CD4-positive, alpha-beta memory T cell (primary cell): Measurements from ENCODE around the gene PLN. TPM values are rescaled to one million over a fixed set of nuclear protein-coding genes. Genes with fewer than 3 reads are reported as not detected.

Source experiments
- CTCF ChIA-PET: fragments of 350-600 bp; sonication (Branson Sonifier 250); formaldehyde crosslinking; loops from one replicate; lab custom pipeline; 2021; ENCODE audit warnings: inconsistent platforms; ENCODE audit not compliant: partially characterized antibody; lab: Charles Lee
- POLR2A ChIA-PET: fragments of 350-600 bp; sonication (Branson Sonifier 250); formaldehyde crosslinking; loops from one replicate; lab custom pipeline; 2021; ENCODE audit not compliant: partially characterized antibody; lab: Charles Lee
- DNase-seq, 5 donors: peaks; one replicate each; pipeline versions ENCODE4 v3.0.0 to v3.0.0-alpha.2; 2020 to 2022; ENCODE audit warnings: mixed read lengths in 1 of 5
- H3K27ac ChIP-seq: one replicate; pipeline ENCODE4 v1.7.0; 2013; ENCODE audit warnings: low read depth, low read length
- H3K27me3 ChIP-seq: 2 replicates; pipeline ENCODE4 v1.7.0; 2013; ENCODE audit warnings: mild to moderate bottlenecking, low read length, moderate library complexity; ENCODE audit not compliant: insufficient read depth
- H3K36me3 ChIP-seq: 2 replicates; pipeline ENCODE4 v1.7.0; 2013; ENCODE audit warnings: mild to moderate bottlenecking, low read length, moderate library complexity; ENCODE audit not compliant: insufficient read depth
- H3K4me1 ChIP-seq: 2 replicates; pipeline ENCODE4 v1.7.0; 2013; ENCODE audit warnings: mild to moderate bottlenecking, low read length, moderate library complexity; ENCODE audit not compliant: insufficient read depth
- H3K4me3 ChIP-seq, 2 donors: one replicate each; pipeline ENCODE4 v1.7.0; 2013; ENCODE audit warnings: low read length in 2 of 2, mild to moderate bottlenecking in 1 of 2
- H3K9me3 ChIP-seq, 2 donors: one replicate each; pipeline ENCODE4 v1.7.0; 2013; ENCODE audit warnings: low read length in 2 of 2, control low read depth in 1 of 2; ENCODE audit not compliant: control insufficient read depth in 1 of 2
- H3K27ac Mint-ChIP-seq, 7 donors: one replicate each; pipeline ENCODE4 v1.8.0; 2020 to 2021; ENCODE audit warnings: mixed read lengths in 7 of 7, mild to moderate bottlenecking in 6 of 7, inconsistent platforms in 3 of 7, moderate library complexity in 3 of 7
- H3K27me3 Mint-ChIP-seq, 2 donors: one replicate each; pipeline ENCODE4 v1.8.0; 2020 to 2021; ENCODE audit warnings: mixed read lengths in 2 of 2
- H3K36me3 Mint-ChIP-seq, 2 donors: one replicate each; pipeline ENCODE4 v1.8.0; 2020 to 2021; ENCODE audit warnings: mixed read lengths in 2 of 2, inconsistent platforms in 1 of 2, mild to moderate bottlenecking in 1 of 2
- H3K4me1 Mint-ChIP-seq, 4 donors: one replicate each; pipeline ENCODE4 v1.8.0; 2020 to 2021; ENCODE audit warnings: mixed read lengths in 4 of 4, mild to moderate bottlenecking in 1 of 4
- H3K4me3 Mint-ChIP-seq, 8 donors: one replicate each; pipeline ENCODE4 v1.8.0; 2020 to 2021; ENCODE audit warnings: mixed read lengths in 8 of 8, mild to moderate bottlenecking in 7 of 8, moderate library complexity in 6 of 8, inconsistent platforms in 3 of 8
- H3K9me3 Mint-ChIP-seq, 8 donors: one replicate each; pipeline ENCODE4 v1.8.0; 2020 to 2021; ENCODE audit warnings: mixed read lengths in 8 of 8, mild to moderate bottlenecking in 5 of 8, inconsistent platforms in 3 of 8, moderate library complexity in 1 of 8
- intact Hi-C: fragments of 100-400 bp; cut with micrococcal nuclease; formaldehyde crosslinking; loops from one replicate; pipeline ENCODE4 v1.15.1; 2023
- polyA plus RNA-seq, 2 donors: library from polyadenylated mRNA; unstranded; fragments of 300-500 nt; fragmentation: Illumina TruSeq; gene quantifications; one replicate each; pipeline ENCODE4 v1.2.3, GENCODE V29; 2021
- total RNA-seq, 2 experiments: library from RNA; stranded (reverse); gene quantifications; one replicate each; pipeline ENCODE4 v1.2.3, GENCODE V29; 2021

PLN gene
- not detected for total RNA-seq
- polyA plus RNA-seq: under 1 TPM in 1 of 2 donors, not detected in 1; 0.09 TPM

GRCh38 chr6:118548136-118548535 lies at the start of gene PLN:
Gene PLN, plus strand, starts transcription at chr6:118548296. Its CDS starts 10,626 bp downstream, at chr6:118558922.
- Histone ChIP-seq H3K9me3 (no peaks in the 10 kb centered on the region), H3K36me3 (no peaks in the 10 kb centered on the region), H3K4me1 (peaks cover 20% of the 10 kb centered on the region), H3K27me3 (no peaks in the 10 kb centered on the region), H3K27ac (no peak within 1 kb of the TSS), H3K4me3 (no peak within 1 kb of the TSS)
- Mint-ChIP-seq H3K4me1 (peaks cover 23 to 50% (median 38%) of the 10 kb centered on the region in 4 donors), H3K27me3 (no peaks in the 10 kb centered on the region), H3K27ac (no peak within 1 kb of the TSS), H3K36me3 (peaks cover 0 to 6% of the 10 kb centered on the region in 2 donors), H3K9me3 (no peaks in the 10 kb centered on the region), H3K4me3 (no peak within 1 kb of the TSS)
- no peak for DNase-seq
- ChIA-PET POLR2A (no interaction called here), CTCF (interaction anchor here (1.0 to 1.3 kb wide), 2 partner anchors 32 to 572 kb away, joined by 4 read pairs; no protein-coding TSS in a partner anchor)
- intact Hi-C loops: no loop called here

GRCh38 chr6:118500130-118501015 lies 47.7 kb upstream of the PLN start:
- Histone ChIP-seq H3K27ac (no peak overlapping the region), H3K4me1 (no peaks in the 10 kb centered on the region), H3K36me3 (peaks cover 9% of the 10 kb centered on the region), H3K27me3 (no peaks in the 10 kb centered on the region), H3K9me3 (no peaks in the 10 kb centered on the region), H3K4me3 (no peak overlapping the region)
- peaks cover 0 to 5% (median 2%) of the 10 kb centered on the region in 8 donors for H3K9me3 Mint-ChIP-seq
- DNase-seq: no peak
- H3K27ac Mint-ChIP-seq: peak overlapping the region in 5 of 7 donors; percentile 35 to 73 (median 62)
- ChIA-PET POLR2A (no interaction called here), CTCF (no interaction called here)
- peak overlapping the region in 1 of 8 donors; percentile 5 for H3K4me3 Mint-ChIP-seq
- intact Hi-C loops: no loop called here
- no peaks in the 10 kb centered on the region for H3K27me3 Mint-ChIP-seq
- peaks cover 4 to 27% (median 13%) of the 10 kb centered on the region in 4 donors for H3K4me1 Mint-ChIP-seq
- H3K36me3 Mint-ChIP-seq: peaks cover 59 to 66% of the 10 kb centered on the region in 2 donors

DNA sequence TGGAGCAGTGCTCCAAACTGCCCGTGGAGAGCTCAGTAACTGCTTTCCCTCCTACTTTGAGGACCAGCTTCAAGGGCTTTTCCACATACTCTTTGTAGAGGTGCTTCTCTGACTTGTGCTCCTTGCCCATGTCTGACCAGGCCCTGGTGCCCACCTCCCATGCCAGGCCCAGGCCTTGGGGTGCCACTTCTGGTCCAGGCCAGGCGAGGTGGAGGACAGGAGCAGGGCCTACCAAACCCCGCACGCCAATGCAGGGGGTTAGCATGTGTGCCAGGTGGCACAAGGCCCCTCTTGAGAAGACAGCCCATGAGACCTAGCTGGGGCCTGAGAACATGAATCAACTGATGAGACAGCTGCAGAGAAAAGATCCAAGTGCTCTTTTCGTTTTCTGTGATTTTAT lies 47.0 kb upstream of the PLN start:
- Histone ChIP-seq H3K36me3 (peaks cover 9% of the 10 kb centered on the region), H3K9me3 (no peaks in the 10 kb centered on the region), H3K27me3 (no peaks in the 10 kb centered on the region), H3K4me3 (no peak overlapping the region), H3K4me1 (no peaks in the 10 kb centered on the region), H3K27ac (no peak overlapping the region)
- H3K4me3 Mint-ChIP-seq: peak overlapping the region in 1 of 8 donors; percentile 5
- H3K36me3 Mint-ChIP-seq: peaks cover 54 to 64% of the 10 kb centered on the region in 2 donors
- H3K27ac Mint-ChIP-seq: peak overlapping the region in 2 of 7 donors; percentile 35 to 71
- intact Hi-C loops: no loop called here
- no peaks in the 10 kb centered on the region for H3K27me3 Mint-ChIP-seq
- POLR2A ChIA-PET: no interaction called here
- CTCF ChIA-PET: interaction anchor here (0.8 kb wide), 1 partner anchor 99 kb away, joined by 3 read pairs; no protein-coding TSS in a partner anchor
- peaks cover 5 to 27% (median 14%) of the 10 kb centered on the region in 4 donors for H3K4me1 Mint-ChIP-seq
- H3K9me3 Mint-ChIP-seq: peaks cover 0 to 5% (median 2%) of the 10 kb centered on the region in 8 donors
- DNase-seq: no peak

DNA sequence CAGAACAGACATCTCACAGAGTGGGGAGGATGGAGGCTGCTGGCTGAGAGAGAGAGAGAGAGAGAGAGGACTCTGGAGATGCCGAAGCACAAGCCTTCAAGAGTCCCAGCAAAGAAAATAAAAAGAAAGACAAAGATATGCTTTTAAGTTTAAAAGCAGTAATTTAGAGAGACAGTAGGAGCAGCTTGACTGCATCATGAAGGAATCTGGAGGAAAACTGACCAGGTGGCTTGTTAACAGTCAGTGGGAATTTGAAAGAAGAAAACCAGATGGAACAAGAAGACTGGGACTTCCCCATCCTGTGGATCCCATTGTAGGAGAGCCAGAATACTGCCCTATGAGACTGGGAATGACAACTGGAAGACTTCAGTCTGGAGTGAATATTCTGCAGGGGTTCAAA lies 46.3 kb upstream of the PLN start:
- POLR2A ChIA-PET: no interaction called here
- Histone ChIP-seq H3K27ac (no peak overlapping the region), H3K4me1 (no peaks in the 10 kb centered on the region), H3K27me3 (no peaks in the 10 kb centered on the region), H3K36me3 (peaks cover 9% of the 10 kb centered on the region), H3K4me3 (no peak overlapping the region), H3K9me3 (no peaks in the 10 kb centered on the region)
- intact Hi-C loops: no loop called here
- peaks cover 53 to 65% of the 10 kb centered on the region in 2 donors for H3K36me3 Mint-ChIP-seq
- H3K4me1 Mint-ChIP-seq: peaks cover 8 to 28% (median 17%) of the 10 kb centered on the region in 4 donors
- H3K4me3 Mint-ChIP-seq: no peak overlapping the region
- CTCF ChIA-PET: interaction anchor here (0.8 kb wide), 1 partner anchor 99 kb away, joined by 3 read pairs; no protein-coding TSS in a partner anchor
- H3K9me3 Mint-ChIP-seq: peaks cover 0 to 5% (median 2%) of the 10 kb centered on the region in 8 donors
- no peaks in the 10 kb centered on the region for H3K27me3 Mint-ChIP-seq
- no peak for DNase-seq
- H3K27ac Mint-ChIP-seq: no peak overlapping the region

- H3K36me3 Mint-ChIP-seq: peaks cover 50 to 61% of the 10 kb centered on the region in 2 donors
- Histone ChIP-seq H3K27me3 (no peaks in the 10 kb centered on the region), H3K36me3 (peaks cover 9% of the 10 kb centered on the region), H3K27ac (no peak overlapping the region), H3K4me1 (no peaks in the 10 kb centered on the region), H3K4me3 (no peak overlapping the region), H3K9me3 (no peaks in the 10 kb centered on the region)
- ChIA-PET CTCF (interaction anchor here (0.6 to 1.0 kb wide), 2 partner anchors 10 to 57 kb away, joined by 3 read pairs; no protein-coding TSS in a partner anchor), POLR2A (no interaction called here)
- no peak overlapping the region for H3K4me3 Mint-ChIP-seq
- H3K9me3 Mint-ChIP-seq: peaks cover 0 to 5% (median 2%) of the 10 kb centered on the region in 8 donors
- intact Hi-C loops: no loop called here
- H3K27ac Mint-ChIP-seq: no peak overlapping the region
- DNase-seq: no peak
- peaks cover 8 to 32% (median 20%) of the 10 kb centered on the region in 4 donors for H3K4me1 Mint-ChIP-seq
- H3K27me3 Mint-ChIP-seq: no peaks in the 10 kb centered on the region
Measured at GRCh38 chr6:118502169-118502568, 45.9 kb upstream of the PLN start.

- H3K27me3 Mint-ChIP-seq: no peaks in the 10 kb centered on the region
Measured at GRCh38 chr6:118504611-118505010, 43.5 kb upstream of the PLN start.

GRCh38 chr6:118505656-118506055 lies 42.4 kb upstream of the PLN start:
- Histone ChIP-seq H3K36me3 (peaks cover 9% of the 10 kb centered on the region), H3K27me3 (no peaks in the 10 kb centered on the region), H3K4me1 (no peaks in the 10 kb centered on the region), H3K27ac (no peak overlapping the region), H3K4me3 (no peak overlapping the region), H3K9me3 (no peaks in the 10 kb centered on the region)
- Mint-ChIP-seq H3K9me3 (peaks cover 0 to 4% (median under 1%) of the 10 kb centered on the region in 8 donors), H3K27me3 (no peaks in the 10 kb centered on the region), H3K27ac (no peak overlapping the region), H3K4me3 (no peak overlapping the region), H3K36me3 (peaks cover 40 to 43% of the 10 kb centered on the region in 2 donors), H3K4me1 (peaks cover 10 to 29% (median 18%) of the 10 kb centered on the region in 4 donors)
- ChIA-PET POLR2A (no interaction called here), CTCF (no interaction called here)
- intact Hi-C loops: no loop called here
- DNase-seq: no peak

More at GRCh38 chr6:118504611-118505010, 43.5 kb upstream of the PLN start:
- H3K36me3 Mint-ChIP-seq: peaks cover 42 to 50% of the 10 kb centered on the region in 2 donors
- CTCF ChIA-PET: no interaction called here
- Histone ChIP-seq H3K27me3 (no peaks in the 10 kb centered on the region), H3K36me3 (peaks cover 9% of the 10 kb centered on the region), H3K4me1 (no peaks in the 10 kb centered on the region), H3K9me3 (no peaks in the 10 kb centered on the region), H3K27ac (no peak overlapping the region), H3K4me3 (no peak overlapping the region)
- peaks cover 12 to 31% (median 19%) of the 10 kb centered on the region in 4 donors for H3K4me1 Mint-ChIP-seq
- H3K9me3 Mint-ChIP-seq: peaks cover 0 to 5% (median 2%) of the 10 kb centered on the region in 8 donors
- H3K27ac Mint-ChIP-seq: no peak overlapping the region
- H3K4me3 Mint-ChIP-seq: no peak overlapping the region
- POLR2A ChIA-PET: no interaction called here
- intact Hi-C loops: no loop called here
- no peak for DNase-seq
